Cardiac fibroblast (primary cell): Measurements from ENCODE around the gene SRSF11.

Experiments
- DNase-seq, 2 donors: peaks; one replicate each; pipeline versions ENCODE4 v3.0.0 to v3.0.0-alpha.2; 2010; ENCODE audit warnings: low read depth in 2 of 2
- H3K4me3 ChIP-seq, 2 donors: replicated peaks in 1 of 2; 1 replicate in 1 of 2; 2 replicates in 1 of 2; pipeline ENCODE4 v1.5.1; 2011; ENCODE audit warnings: low read depth in 2 of 2, low read length in 2 of 2, mild to moderate bottlenecking in 2 of 2, moderate library complexity in 1 of 2
- CTCF ChIP-seq: IDR thresholded peaks from one replicate; pipeline ENCODE4 v1.5.1; 2011; ENCODE audit warnings: low read depth, mild to moderate bottlenecking, low read length, inconsistent platforms

Gene SRSF11

GRCh38 chr1:70220517-70221237 is 503 bp upstream of the SRSF11 start:
- DNase-seq: no peak
- H3K4me3 ChIP-seq: peak overlapping the region; percentile 26 to 81
- TF ChIP-seq CTCF: no peak

- no peak for TF ChIP-seq CTCF
- DNase-seq: no peak
- peak overlapping the region; percentile 13 to 81 for H3K4me3 ChIP-seq
These were observed 1.6 kb downstream of the SRSF11 start for GRCh38 chr1:70222716-70223235.

GRCh38 chr1:70224954-70225353 is 3.8 kb downstream of the SRSF11 start:
- TF ChIP-seq CTCF: no peak
- DNase-seq: no peak
- no peak overlapping the region for H3K4me3 ChIP-seq

GRCh38 chr1:70227439-70227838 is 6.3 kb downstream of the SRSF11 start:
- TF ChIP-seq CTCF: no peak
- H3K4me3 ChIP-seq: no peak overlapping the region
- peak in 1 of 2 donors; percentile 17 for DNase-seq

- DNase-seq: no peak
- no peak overlapping the region for H3K4me3 ChIP-seq
- no peak for TF ChIP-seq CTCF
These were observed 7.5 kb downstream of the SRSF11 start for GRCh38 chr1:70228670-70229069.

GRCh38 chr1:70231475-70231874 is 10.3 kb downstream of the SRSF11 start:
- DNase-seq: no peak
- no peak overlapping the region for H3K4me3 ChIP-seq
- no peak for TF ChIP-seq CTCF
